Lung (tissue), 12 donors: Measurements from ENCODE around the gene GFI1. TPM values are rescaled to one million over a fixed set of nuclear protein-coding genes. Genes with fewer than 3 reads are reported as not detected.
"Not testable (repeated sequence)": the region's sequence is repeated elsewhere in the genome, so short reads cannot be mapped to it uniquely, and the experiment has no call there.

Experiments
- ATAC-seq: fragments of 200-7000 bp; cut with Tn5 transposase; one replicate; pipeline ENCODE4 v1.9.1; 2020; ENCODE audit warnings: moderate number of reproducible peaks; ENCODE audit not compliant: insufficient read depth, low FRiP score
- DNase-seq, 3 donors: peaks; one replicate each; pipeline ENCODE4 v3.0.0-alpha.2; 2013 to 2017
- H3K27ac ChIP-seq, 2 donors: one replicate each; pipeline ENCODE4 v1.5.1; 2013; ENCODE audit warnings: mild to moderate bottlenecking in 2 of 2, moderate library complexity in 2 of 2, control low read depth in 1 of 2, inconsistent platforms in 1 of 2, low read depth in 1 of 2, low read length in 1 of 2
- H3K27me3 ChIP-seq, 3 donors: one replicate each; pipeline ENCODE4 v1.5.1; 2013; ENCODE audit warnings: low read length in 2 of 3; ENCODE audit not compliant: control insufficient read depth in 3 of 3, insufficient read depth in 3 of 3
- H3K36me3 ChIP-seq, 4 donors: one replicate each; pipeline ENCODE4 v1.5.1; 2013; ENCODE audit warnings: low read length in 4 of 4, mild to moderate bottlenecking in 1 of 4, moderate library complexity in 1 of 4; ENCODE audit not compliant: control insufficient read depth in 4 of 4, insufficient read depth in 4 of 4
- H3K4me1 ChIP-seq, 5 donors: one replicate each; pipeline ENCODE4 v1.5.1; 2013; ENCODE audit warnings: low read length in 5 of 5, mild to moderate bottlenecking in 2 of 5, moderate library complexity in 1 of 5; ENCODE audit not compliant: control insufficient read depth in 5 of 5, insufficient read depth in 5 of 5
- H3K4me3 ChIP-seq: one replicate; pipeline ENCODE4 v1.5.1; 2013; ENCODE audit warnings: mild to moderate bottlenecking, control low read depth, moderate library complexity
- H3K9ac ChIP-seq, 2 donors: one replicate each; pipeline ENCODE4 v1.5.1; 2013; ENCODE audit warnings: low read length in 2 of 2, control low read depth in 1 of 2; ENCODE audit not compliant: insufficient read depth in 1 of 2
- H3K9me3 ChIP-seq, 4 donors: one replicate each; pipeline ENCODE4 v1.5.1; 2013; ENCODE audit warnings: low read length in 3 of 4, mild to moderate bottlenecking in 1 of 4, moderate library complexity in 1 of 4; ENCODE audit not compliant: control insufficient read depth in 4 of 4, insufficient read depth in 3 of 4
- WGBS, 2 donors: extraction: QIAGEN DNeasy Blood & Tissue Kit; methylation state at CpG; one replicate each; pipeline ENCODE4 v1.1.7; 2013; 5-methylcytosine and 5-hydroxymethylcytosine counted together
- polyA plus RNA-seq, 2 donors: library from polyadenylated mRNA; stranded (reverse); fragments of 200-250 nt; gene quantifications; one replicate each; pipeline ENCODE4 v1.2.1, GENCODE V29; 2013
- total RNA-seq, 2 donors: library from RNA; depleted of rRNA in 1 of 2; stranded (reverse); fragments of >200 nt in 1 of 2; gene quantifications; one replicate each; pipeline ENCODE4 v1.2.1, GENCODE V29; 2014 to 2021
- TF ChIP-seq, protein P1 (sequence below): IDR thresholded peaks from 2 replicates; pipeline ENCODE4 v1.5.1; 2012; ENCODE audit warnings: mild to moderate bottlenecking; ENCODE audit errors: control extremely low read depth, extremely low read depth
- donor health status: control.
- donor health status: control.
- donor health status: Bipolar disorder and iron deficiency.
- donor health status: healthy.
- donor health status: DM: yes; HTN: yes; CAD: no.

The GFI1 gene
- total and polyA plus RNA-seq, 4 donors = 0.59 to 2.5 (median 1.9) TPM

DNA sequence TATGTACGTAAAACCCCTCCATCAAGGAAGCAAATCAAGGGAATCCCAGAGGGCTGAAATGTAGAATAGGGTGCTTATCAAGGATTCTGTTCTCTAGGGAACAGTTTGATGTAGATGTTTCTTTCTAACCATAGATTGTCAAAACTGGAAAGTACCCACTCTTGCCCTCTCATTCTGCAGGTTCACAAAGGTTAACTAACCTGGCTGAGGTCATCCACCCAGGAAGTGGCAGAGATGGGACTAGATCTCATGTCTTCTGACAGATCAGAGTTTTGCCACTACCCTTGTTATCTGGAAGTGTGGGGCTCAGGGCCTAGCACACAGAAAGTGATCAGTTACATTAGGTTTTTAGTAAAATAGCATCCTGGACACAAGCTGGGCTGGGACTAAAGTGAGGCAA lies 47.4 kb downstream of the GFI1 start:
- no peaks in the 10 kb centered on the region for H3K36me3 ChIP-seq
- H3K4me1 ChIP-seq = peaks cover 0 to 3% (median 0%) of the 10 kb centered on the region in 5 donors
- 94 to 100% methylated on average over 1 of the region's 1 CpG for WGBS, 2 donors
- no peak overlapping the region for H3K4me3 ChIP-seq
- H3K27me3 ChIP-seq = no peaks in the 10 kb centered on the region
- DNase-seq (no peak), ATAC-seq (no peak)
- H3K9ac ChIP-seq = no peak overlapping the region
- TF ChIP-seq, protein P1, sequence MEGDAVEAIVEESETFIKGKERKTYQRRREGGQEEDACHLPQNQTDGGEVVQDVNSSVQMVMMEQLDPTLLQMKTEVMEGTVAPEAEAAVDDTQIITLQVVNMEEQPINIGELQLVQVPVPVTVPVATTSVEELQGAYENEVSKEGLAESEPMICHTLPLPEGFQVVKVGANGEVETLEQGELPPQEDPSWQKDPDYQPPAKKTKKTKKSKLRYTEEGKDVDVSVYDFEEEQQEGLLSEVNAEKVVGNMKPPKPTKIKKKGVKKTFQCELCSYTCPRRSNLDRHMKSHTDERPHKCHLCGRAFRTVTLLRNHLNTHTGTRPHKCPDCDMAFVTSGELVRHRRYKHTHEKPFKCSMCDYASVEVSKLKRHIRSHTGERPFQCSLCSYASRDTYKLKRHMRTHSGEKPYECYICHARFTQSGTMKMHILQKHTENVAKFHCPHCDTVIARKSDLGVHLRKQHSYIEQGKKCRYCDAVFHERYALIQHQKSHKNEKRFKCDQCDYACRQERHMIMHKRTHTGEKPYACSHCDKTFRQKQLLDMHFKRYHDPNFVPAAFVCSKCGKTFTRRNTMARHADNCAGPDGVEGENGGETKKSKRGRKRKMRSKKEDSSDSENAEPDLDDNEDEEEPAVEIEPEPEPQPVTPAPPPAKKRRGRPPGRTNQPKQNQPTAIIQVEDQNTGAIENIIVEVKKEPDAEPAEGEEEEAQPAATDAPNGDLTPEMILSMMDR = no peak
- H3K27ac ChIP-seq = no peak overlapping the region
- H3K9me3 ChIP-seq = peaks cover 0 to 7% (median 0%) of the 10 kb centered on the region in 4 donors

DNA sequence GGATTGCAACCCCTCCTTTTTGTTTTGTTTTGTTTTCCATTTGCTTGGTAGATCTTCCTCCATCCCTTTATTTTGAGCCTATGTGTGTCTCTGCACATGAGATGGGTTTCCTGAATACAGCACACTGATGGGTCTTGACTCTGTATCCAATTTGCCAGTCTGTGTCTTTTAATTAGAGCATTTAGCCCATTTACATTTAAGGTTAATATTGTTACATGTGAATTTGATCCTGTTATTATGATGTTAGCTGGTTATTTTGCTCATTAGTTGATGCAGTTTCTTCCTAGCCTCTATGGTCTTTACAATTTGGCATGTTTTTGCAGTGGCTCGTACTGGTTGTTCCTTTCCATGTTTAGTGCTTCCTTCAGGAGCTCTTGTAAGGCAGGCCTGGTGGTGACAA lies 52.2 kb downstream of the GFI1 start:
- WGBS, 2 donors = 88 to 91% methylated on average over 1 of the region's 1 CpG

DNA sequence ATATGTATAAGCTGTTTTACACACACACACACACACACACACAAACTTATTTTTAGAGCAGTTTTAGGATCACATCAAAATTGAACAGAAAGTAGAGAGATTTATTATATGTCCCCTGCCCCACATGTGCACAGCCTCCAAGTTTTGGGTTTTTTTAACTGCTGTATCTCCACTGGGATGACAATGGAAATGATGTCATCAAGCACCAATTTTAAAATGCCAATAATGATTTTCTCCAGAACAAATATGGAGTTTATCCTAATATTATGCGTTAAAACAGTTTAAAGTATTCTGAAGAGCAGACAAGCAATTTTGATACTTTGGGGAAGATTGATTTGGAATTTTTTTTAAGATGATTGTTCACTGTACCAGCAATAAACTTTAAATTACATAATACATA lies 56.7 kb downstream of the GFI1 start:
- no peak for ATAC-seq
- Histone ChIP-seq H3K4me1 (no peaks in the 10 kb centered on the region), H3K4me3 (no peak overlapping the region), H3K36me3 (no peaks in the 10 kb centered on the region), H3K27me3 (no peaks in the 10 kb centered on the region), H3K9me3 (no peaks in the 10 kb centered on the region), H3K9ac (no peak overlapping the region), H3K27ac (no peak overlapping the region)
- TF ChIP-seq, protein P1 = no peak
- DNase-seq = no peak
- WGBS, 2 donors = 85 to 88% methylated on average over 1 of the region's 1 CpG

More for the DNA sequence above, 52.2 kb downstream of the GFI1 start:
- not testable (repeated sequence) for DNase-seq, H3K9me3 ChIP-seq, H3K4me1 ChIP-seq, H3K27me3 ChIP-seq, ATAC-seq, H3K9ac ChIP-seq, H3K27ac ChIP-seq, H3K4me3 ChIP-seq, H3K36me3 ChIP-seq

DNA sequence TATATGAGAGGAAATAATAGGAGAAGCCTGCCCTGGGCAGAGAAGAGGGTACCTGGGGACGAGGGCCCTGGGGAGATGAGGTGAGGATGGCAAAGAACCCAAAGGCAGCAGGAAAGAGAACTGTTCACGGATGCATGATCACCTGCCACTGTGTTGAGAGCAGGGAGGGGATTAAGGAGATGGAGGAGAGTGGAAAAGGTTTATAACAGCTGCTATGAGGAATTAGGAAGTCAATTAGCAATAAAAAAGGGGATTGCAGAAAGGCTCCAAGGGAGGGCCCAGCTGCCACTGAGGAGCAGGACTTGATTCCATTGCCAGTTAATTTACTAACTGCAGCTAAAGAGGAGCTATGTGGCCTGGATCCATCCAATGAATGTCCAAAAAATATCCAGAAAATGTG lies 61.1 kb downstream of the GFI1 start:
- TF ChIP-seq, protein P1 = no peak
- no peak overlapping the region for H3K27ac ChIP-seq
- no peaks in the 10 kb centered on the region for H3K27me3 ChIP-seq
- H3K4me1 ChIP-seq = no peaks in the 10 kb centered on the region
- H3K4me3 ChIP-seq = no peak overlapping the region
- ATAC-seq (no peak), DNase-seq (no peak)
- H3K36me3 ChIP-seq = no peaks in the 10 kb centered on the region
- 81% methylated on average over 2 of the region's 2 CpGs for WGBS, 2 donors
- no peak overlapping the region for H3K9ac ChIP-seq
- no peaks in the 10 kb centered on the region for H3K9me3 ChIP-seq

Other genes with a start within 250 kb of the GFI1 start
- gene GLMN, start 187.9 kb downstream of the GFI1 start, total RNA-seq = 10 to 100 TPM in 1 of 2 donors, 1 to 10 TPM in 1; 5.6 to 13.4 TPM
- gene GLMN, start 187.9 kb downstream of the GFI1 start, polyA plus RNA-seq = 10 to 100 TPM in 1 of 2 donors, 1 to 10 TPM in 1; 3.9 to 20.6 TPM
- gene RPAP2, start 187.9 kb downstream of the GFI1 start, total RNA-seq = 10 to 100 TPM; 14.4 to 24.5 TPM
- 1 to 10 TPM; 5.0 to 6.5 TPM for gene RPAP2, start 187.9 kb downstream of the GFI1 start, polyA plus RNA-seq